Endothelial cell (in vitro differentiated cells): ENCODE results near the gene ELOVL1. TPM values are rescaled to one million over a fixed set of nuclear protein-coding genes. Genes with fewer than 3 reads are reported as not detected.

ENCODE experiments used
- DNase-seq: peaks from one replicate; pipeline ENCODE4 v3.0.0; 2021; ENCODE audit warnings: low spot score
- H3K27ac Mint-ChIP-seq: one replicate; pipeline ENCODE4 v1.8.0; 2021; ENCODE audit warnings: mixed read lengths, inconsistent platforms; ENCODE audit not compliant: unreplicated experiment
- H3K27me3 Mint-ChIP-seq: one replicate; pipeline ENCODE4 v1.8.0; 2021; ENCODE audit warnings: mild to moderate bottlenecking, moderate library complexity, mixed read lengths, inconsistent platforms; ENCODE audit not compliant: unreplicated experiment
- H3K36me3 Mint-ChIP-seq: one replicate; pipeline ENCODE4 v1.8.0; 2021; ENCODE audit warnings: mild to moderate bottlenecking, low read depth, mixed read lengths, inconsistent platforms; ENCODE audit not compliant: unreplicated experiment
- H3K4me1 Mint-ChIP-seq: one replicate; pipeline ENCODE4 v1.8.0; 2021; ENCODE audit warnings: mild to moderate bottlenecking, mixed read lengths, inconsistent platforms; ENCODE audit not compliant: unreplicated experiment
- H3K4me3 Mint-ChIP-seq: one replicate; pipeline ENCODE4 v1.8.0; 2021; ENCODE audit warnings: mild to moderate bottlenecking, mixed read lengths, inconsistent platforms; ENCODE audit not compliant: unreplicated experiment
- H3K9me3 Mint-ChIP-seq: one replicate; pipeline ENCODE4 v1.8.0; 2021; ENCODE audit warnings: mixed read lengths, inconsistent platforms; ENCODE audit not compliant: unreplicated experiment
- total RNA-seq: library from RNA; stranded (reverse); fragmentation: NEBNext Ultra II Directional; extraction: Animal tissue kit (Norgen Biotek cat#: 25700); gene quantifications from one replicate; pipeline ENCODE4 v1.2.1, GENCODE V29; 2021; ENCODE audit not compliant: unreplicated experiment
- TF ChIP-seq, protein P1 (sequence below): fragments of 200-600 bp; sonication (generic); IDR thresholded peaks from one replicate; pipeline ENCODE4 v1.5.0; 2021; ENCODE audit warnings: antibody characterized with exemption; ENCODE audit not compliant: unreplicated experiment

ELOVL1 gene
- total RNA-seq, 1 donor from 2014 or later, result 88.7 TPM

- Mint-ChIP-seq H3K9me3 (no peaks in the 10 kb centered on the region), H3K36me3 (peaks cover 17% of the 10 kb centered on the region), H3K27ac (no peak overlapping the region), H3K4me1 (peaks cover 18% of the 10 kb centered on the region), H3K4me3 (peak overlapping the region; percentile 100), H3K27me3 (peaks cover 4% of the 10 kb centered on the region)
- TF ChIP-seq, protein P1, sequence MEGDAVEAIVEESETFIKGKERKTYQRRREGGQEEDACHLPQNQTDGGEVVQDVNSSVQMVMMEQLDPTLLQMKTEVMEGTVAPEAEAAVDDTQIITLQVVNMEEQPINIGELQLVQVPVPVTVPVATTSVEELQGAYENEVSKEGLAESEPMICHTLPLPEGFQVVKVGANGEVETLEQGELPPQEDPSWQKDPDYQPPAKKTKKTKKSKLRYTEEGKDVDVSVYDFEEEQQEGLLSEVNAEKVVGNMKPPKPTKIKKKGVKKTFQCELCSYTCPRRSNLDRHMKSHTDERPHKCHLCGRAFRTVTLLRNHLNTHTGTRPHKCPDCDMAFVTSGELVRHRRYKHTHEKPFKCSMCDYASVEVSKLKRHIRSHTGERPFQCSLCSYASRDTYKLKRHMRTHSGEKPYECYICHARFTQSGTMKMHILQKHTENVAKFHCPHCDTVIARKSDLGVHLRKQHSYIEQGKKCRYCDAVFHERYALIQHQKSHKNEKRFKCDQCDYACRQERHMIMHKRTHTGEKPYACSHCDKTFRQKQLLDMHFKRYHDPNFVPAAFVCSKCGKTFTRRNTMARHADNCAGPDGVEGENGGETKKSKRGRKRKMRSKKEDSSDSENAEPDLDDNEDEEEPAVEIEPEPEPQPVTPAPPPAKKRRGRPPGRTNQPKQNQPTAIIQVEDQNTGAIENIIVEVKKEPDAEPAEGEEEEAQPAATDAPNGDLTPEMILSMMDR, result no peak
- no peak for DNase-seq
These were observed 20.8 kb upstream of the ELOVL1 start for GRCh38 chr1:43388613-43389012.

GRCh38 chr1:43387976-43388599, 20.3 kb upstream of the ELOVL1 start:
- TF ChIP-seq, protein P1, result no peak
- H3K4me1 Mint-ChIP-seq, result peaks cover 18% of the 10 kb centered on the region
- no peaks in the 10 kb centered on the region for H3K9me3 Mint-ChIP-seq
- H3K27ac Mint-ChIP-seq, result no peak overlapping the region
- H3K27me3 Mint-ChIP-seq, result peaks cover 4% of the 10 kb centered on the region
- no peak for DNase-seq
- H3K4me3 Mint-ChIP-seq, result peak overlapping the region; percentile 100
- peaks cover 20% of the 10 kb centered on the region for H3K36me3 Mint-ChIP-seq

- TF ChIP-seq, protein P1, result no peak
- Mint-ChIP-seq H3K9me3 (no peaks in the 10 kb centered on the region), H3K4me1 (peaks cover 18% of the 10 kb centered on the region), H3K4me3 (peak overlapping the region; percentile 13), H3K36me3 (peaks cover 30% of the 10 kb centered on the region), H3K27ac (no peak overlapping the region), H3K27me3 (peaks cover 4% of the 10 kb centered on the region)
- no peak for DNase-seq
These were observed 18.9 kb upstream of the ELOVL1 start for GRCh38 chr1:43386676-43387075.

DNA sequence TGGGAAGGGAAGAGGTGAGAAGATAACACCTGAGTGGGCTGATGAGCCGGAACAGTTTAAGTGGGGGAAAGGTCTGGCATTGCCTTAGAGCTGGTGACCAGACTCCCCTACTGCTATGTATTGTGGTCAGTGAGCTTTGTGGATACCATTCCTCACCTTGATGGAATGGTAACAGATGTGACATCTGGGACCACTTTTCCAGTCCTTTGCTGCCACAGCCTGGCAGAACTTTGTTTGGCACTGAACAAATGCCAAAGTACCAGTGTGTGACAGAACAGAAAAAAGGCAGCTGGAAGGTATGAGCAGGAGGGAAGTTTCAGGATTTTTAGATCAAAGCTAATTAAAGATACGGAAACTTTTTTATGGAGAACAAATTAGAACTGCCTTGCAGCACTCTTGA, 15.6 kb upstream of the ELOVL1 start:
- DNase-seq, result no peak
- Mint-ChIP-seq H3K4me3 (peak overlapping the region; percentile 50), H3K4me1 (peaks cover under 1% of the 10 kb centered on the region), H3K27ac (no peak overlapping the region), H3K9me3 (no peaks in the 10 kb centered on the region), H3K36me3 (peaks cover 31% of the 10 kb centered on the region), H3K27me3 (no peaks in the 10 kb centered on the region)
- TF ChIP-seq, protein P1, result no peak

- Mint-ChIP-seq H3K27ac (no peak overlapping the region), H3K9me3 (no peaks in the 10 kb centered on the region)
These were observed 14.4 kb upstream of the ELOVL1 start for GRCh38 chr1:43382027-43382779.

More at GRCh38 chr1:43382027-43382779, 14.4 kb upstream of the ELOVL1 start:
- Mint-ChIP-seq H3K36me3 (peaks cover 31% of the 10 kb centered on the region), H3K4me3 (no peak overlapping the region), H3K27me3 (no peaks in the 10 kb centered on the region), H3K4me1 (no peaks in the 10 kb centered on the region)
- no peak for DNase-seq
- TF ChIP-seq, protein P1, result no peak
